ENCODE results near the gene UBE3D.

GRCh38 chr6:83061190-83061589 lies 4.5 kb downstream of the UBE3D start:
- TF ChIP-seq POLR2A (IDR thresholded peaks at IDR 0.05) (no peak), CTCF (IDR thresholded peaks at IDR 0.05) (no peak)
